HG02798 (cell line): ENCODE results near the gene GAB3.
"Not testable (repeated sequence)": the region's sequence is repeated elsewhere in the genome, so short reads cannot be mapped to it uniquely, and the experiment has no call there.

Experiments used
- ATAC-seq: cut with Tn5 transposase; IDR thresholded peaks from one replicate; pipeline ENCODE4 v1.9.1; 2021; ENCODE audit warnings: mild to moderate bottlenecking; ENCODE audit not compliant: unreplicated experiment, poor library complexity

The GAB3 gene

DNA sequence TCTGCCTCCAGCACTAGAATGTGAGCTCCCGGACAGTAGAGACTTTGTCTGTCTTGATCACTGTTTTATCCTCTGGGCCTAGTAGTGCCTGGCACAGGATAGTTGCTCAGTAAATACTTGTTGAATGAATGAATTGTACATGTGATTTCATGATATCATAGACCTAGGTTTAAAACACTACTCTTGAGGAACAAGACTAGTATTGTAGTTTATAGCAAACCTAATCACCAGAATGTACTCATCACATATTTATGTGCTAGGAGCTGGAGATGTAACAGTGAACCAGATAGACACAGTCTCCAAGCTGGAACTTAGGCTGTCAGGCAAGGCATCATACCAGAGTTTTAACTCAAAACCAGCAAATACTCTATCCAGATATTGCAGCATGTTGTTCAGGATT lies 23.5 kb downstream of the GAB3 start:
- ATAC-seq: no peak

DNA sequence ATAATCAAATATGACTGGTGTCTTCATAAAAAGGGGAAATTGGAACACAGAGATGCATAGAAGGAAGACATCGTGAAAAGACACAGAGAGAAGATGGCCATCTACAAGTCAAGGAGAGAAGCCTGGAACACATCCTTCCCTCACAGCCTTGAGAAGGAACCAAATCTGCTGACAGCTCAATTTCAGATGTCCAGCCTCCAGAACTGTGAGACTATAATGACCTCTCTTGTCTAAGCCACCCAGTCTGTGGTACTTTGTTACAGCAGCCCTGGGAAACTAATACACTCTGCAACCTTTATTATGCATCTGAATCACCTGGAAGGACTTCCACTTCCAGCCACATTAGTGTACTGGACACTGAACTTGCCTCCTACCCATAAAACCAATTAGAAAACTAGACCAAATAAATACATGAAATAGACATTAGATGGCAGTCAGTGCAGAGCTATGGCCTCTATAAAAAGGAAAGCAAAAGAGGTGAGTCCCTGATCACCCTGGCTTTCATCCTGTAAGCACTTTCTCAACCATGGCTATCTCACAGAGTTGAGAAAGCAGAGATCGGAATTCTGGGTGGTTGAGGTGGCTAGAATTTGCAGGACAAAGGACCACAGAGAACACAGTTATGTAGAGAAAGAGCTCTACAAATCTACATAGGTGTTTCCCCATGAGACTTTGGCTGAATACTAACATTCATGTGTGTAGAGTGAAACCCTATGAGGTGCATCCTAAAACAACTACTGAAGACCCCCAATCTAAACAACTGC lies 25.7 kb downstream of the GAB3 start:
- ATAC-seq: no peak

DNA sequence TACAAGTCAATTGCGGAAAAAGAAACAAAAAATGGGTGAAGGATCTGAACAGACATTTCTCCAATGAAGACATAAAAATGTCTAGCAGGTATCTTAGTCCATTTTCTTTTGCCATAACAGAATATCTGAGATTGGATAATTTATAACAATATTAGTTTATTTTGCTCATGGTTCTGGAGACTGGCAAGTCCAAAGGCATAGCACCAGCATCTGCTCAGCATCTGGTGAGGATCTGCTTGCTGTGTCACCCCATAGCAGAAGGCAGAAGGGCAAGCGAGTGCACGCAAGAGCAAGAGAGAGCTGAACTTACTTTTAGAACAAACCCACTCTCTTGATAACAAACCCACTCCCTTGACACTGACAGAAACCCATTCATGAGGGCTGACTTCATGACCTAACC lies 29.7 kb downstream of the GAB3 start:
- ATAC-seq: no peak

DNA sequence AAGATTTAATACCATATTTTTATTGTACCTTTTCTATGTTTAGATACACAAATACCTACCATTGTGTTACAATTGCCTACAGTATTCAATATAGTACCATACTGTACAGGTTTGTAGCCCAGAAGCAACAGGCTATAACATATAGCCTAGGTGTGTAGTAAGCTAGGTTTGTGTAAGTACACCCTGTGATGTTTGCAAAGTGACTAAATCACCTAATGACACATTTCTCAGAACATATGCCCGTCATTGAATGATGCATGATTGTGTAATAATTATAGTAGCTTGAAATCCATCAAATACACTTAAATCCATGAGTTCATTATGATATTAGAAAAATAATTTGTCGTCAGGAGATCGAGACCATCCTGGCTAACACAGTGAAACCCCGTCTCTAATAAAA lies 30.8 kb downstream of the GAB3 start:
- no peak for ATAC-seq

DNA sequence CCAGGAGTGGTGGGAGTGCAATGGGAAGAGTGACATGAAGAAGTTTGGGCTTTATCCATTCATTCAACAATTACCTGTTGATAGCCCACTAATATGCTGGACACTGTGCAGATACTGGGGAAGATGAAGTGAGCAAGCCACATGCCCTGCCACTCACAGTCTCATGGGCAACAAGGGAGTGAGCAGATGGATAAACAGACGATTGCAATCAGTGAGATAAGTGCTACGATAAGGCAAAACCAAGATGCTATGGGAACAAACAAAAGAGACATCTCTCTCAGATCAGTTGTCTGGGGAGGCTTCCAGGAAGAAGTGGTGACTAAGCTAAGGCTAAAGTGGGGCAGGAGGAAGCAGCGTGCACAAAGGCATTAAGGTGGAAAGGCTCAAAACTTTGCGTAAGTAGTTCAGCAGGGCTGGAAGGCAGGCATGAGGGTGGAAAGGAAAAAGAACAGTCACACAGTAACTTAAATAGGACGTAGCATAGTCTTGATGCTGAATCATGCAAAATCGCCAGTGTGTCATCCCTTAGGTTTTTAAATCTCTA lies 31.7 kb downstream of the GAB3 start:
- no peak for ATAC-seq

DNA sequence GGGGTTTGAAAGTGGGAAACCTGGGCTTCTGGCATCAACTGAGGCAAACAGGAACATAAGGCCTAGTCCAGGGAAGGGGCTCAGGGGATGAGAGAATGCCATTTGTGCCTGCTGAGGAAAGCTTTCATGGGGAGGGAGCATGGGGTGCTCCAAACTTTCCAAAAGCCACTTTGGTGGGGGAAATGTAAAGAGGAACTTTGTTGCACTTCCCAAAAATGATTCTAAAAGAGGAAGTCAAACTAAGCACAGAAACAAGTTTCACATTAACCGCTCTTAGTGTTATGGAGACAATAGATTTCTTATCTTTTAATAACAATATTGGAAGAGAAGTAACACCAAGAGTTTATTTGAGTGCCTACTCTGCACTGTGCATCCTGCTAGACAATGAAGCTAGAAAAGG lies 32.3 kb downstream of the GAB3 start:
- no peak for ATAC-seq

DNA sequence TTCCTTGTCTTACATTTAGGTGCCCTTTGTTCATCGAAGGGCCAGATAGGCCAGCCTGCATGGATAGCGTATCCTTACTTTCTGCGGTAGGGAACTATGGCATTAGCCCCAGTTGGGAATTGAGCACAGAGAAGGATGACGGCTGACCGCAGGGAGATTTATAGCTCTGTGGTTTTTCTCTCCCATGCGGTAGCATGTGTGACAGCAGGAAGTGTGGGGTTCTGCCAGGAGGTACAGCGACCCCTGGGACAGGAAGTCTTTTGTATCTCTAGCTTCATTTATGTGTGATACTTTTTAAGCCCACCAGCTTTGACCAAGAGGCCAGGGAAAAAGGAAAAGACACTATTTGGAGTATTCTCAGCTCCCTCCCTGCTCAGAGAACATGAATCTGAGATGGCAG lies 33.1 kb downstream of the GAB3 start:
- ATAC-seq: no peak

DNA sequence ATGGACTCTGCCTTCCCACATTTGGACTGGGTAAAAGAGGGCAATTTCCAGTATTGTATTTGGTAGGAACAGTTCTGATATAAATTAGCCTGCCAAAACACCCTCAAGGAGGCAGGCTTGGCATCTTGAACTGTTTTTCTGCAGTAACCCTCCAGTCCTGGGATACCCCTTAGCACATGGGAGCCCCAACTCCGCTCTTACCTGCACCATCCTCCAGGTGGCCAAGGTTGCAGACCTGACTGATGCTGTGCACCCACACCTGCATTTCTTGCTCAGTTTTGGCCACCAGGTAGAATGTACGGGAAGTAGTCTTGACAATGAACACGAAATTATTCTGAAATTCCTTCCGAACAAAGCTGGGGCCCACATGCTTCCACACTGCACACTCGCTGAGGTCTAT lies 35.1 kb downstream of the GAB3 start:
- ATAC-seq: no peak

DNA sequence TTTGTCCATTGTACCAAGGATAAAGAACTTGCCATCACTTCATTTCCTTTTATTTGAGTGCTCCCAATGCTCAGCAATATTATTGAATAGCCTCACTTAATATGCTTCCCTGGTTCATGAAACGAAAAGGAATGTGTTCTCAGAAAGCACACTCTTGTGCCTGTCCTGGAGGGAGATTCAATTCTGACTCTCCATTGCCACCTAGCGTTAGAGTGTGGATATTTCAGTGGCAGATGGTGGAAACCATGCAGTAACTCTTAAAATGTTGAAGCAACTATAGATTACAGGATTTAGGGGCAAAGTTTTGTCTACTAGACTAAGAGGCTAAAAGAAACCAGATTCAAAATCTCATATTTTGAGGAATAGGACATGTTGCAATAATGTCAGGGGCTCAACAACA lies 36.0 kb downstream of the GAB3 start:
- peak; percentile 49 for ATAC-seq

DNA sequence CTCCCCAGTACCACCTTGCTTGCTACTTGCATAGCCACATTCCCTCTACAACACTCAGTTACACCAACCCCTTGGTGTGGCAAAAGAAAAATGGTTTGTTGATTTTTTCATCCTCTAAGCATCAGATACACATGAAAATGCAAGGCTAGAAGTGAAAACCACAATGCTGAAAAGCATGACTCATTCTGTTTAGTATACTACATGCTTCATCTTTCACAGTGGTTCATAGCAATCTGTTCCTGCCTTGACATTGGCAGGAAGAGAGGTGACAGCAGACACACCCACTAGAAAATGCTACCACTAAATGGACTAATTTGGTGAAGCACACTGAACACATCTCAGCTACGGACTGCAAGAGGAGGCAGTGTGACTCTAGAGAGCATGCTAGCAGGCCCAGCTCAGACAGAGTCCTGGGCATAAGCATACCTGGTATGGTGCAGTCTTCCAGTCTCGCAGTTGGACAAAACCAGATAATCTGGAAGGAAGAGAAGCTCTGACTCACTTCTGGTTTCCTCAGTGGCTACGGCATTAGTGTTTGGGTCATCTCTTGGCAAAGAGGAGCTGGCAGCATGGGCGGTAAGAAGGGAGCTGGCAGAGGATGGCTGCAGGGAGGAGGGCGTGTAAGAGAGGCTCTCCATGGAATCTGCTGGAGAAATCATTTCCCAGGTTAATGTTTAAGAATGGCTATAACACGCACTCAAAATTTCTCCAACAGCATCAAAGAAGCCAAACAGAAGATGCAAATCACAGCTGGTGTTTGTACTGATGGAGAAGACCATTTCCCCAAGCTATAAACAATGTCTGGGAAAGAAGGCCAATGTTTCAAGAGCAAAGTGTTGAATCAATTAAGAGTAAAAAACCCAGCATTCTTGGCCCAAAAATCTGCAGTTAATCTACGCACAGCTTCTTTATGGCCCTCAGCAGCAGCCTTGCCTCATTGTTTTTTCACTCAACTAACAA lies 37.8 kb downstream of the GAB3 start:
- peak; percentile 90 for ATAC-seq

DNA sequence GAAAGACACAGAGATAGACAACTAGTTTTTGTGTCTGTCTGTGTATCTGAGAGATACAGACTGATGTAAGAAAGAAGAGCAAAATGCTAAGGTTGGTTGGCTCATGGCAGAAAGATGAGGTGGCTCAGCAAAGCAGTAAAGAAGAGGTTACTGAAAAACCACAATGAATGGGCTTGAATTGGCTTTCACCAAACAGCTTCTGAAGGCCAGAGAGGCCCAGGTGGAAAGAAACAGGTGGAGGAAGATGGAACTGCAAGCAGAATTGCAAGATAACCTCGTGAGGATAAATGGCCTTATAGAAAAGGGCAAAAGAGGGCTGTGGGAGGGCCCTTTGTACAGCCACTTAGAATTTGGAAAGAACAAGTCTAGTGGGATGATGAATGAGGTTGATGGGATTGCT lies 39.6 kb downstream of the GAB3 start:
- ATAC-seq: no peak

DNA sequence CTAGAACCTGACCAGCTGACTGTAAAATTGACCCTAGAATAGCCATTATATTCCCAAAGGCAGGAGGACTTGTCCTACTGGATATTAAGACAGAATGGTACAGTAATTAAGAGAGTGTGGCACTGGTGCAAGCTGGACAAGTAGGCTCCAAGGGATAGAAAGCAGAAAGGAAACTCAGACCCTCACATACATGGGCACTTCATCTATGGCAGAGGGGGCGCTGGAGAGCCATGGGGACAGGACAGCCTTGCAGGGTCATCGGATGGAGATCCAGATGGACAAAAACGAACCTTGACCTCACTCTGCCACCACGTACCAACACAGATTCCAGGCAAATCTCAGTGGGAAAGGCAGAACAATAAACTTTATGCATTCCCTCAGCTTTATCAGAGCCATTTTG lies 40.6 kb downstream of the GAB3 start:
- ATAC-seq: no peak

DNA sequence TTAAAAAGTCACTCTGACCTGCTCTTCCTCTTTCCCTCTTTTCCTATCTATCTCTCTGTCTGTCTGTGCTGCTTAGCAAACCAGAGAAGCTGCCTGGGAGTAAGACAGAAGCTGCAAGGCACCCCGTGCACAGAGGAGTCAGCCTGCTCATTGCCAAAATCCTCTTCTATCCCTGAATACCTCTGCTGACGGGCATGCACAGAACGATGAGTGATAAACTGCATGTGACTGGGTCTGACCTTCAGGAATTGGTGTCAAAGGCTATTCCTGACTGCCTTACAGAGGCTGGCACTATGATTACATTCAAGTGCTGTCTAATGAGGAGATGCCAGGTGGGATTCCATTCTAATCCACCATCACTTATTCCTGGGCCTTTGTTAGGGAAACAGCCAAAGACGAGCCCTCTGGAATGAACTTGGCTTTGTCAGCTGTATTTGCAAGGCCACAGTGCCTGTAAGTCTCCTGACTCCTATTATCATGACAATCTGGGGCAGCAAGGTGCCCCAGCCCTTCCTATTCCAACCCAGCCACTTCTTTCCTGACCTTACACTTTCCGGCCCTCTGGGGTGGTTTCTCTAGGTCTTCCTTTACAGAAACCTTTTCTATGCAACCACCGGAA lies 52.1 kb downstream of the GAB3 start:
- no peak for ATAC-seq

DNA sequence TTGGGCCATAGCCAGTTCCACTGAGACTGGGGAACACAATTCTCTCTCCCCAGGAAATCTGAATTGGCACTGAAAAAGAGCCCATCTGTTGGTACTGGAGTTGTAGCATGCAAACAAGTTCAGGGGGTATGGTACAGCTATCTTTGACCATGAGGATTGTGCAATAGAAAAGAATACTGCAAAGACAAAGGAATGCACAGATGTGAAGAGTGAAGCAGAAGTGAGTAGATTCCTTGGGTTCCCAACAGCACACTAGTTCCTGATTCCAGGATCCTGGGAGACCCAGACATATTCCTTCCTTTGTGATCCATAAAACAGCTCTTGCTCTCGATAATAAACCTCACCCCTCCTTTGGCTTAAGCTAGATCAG lies 54.2 kb downstream of the GAB3 start:
- ATAC-seq: no peak

DNA sequence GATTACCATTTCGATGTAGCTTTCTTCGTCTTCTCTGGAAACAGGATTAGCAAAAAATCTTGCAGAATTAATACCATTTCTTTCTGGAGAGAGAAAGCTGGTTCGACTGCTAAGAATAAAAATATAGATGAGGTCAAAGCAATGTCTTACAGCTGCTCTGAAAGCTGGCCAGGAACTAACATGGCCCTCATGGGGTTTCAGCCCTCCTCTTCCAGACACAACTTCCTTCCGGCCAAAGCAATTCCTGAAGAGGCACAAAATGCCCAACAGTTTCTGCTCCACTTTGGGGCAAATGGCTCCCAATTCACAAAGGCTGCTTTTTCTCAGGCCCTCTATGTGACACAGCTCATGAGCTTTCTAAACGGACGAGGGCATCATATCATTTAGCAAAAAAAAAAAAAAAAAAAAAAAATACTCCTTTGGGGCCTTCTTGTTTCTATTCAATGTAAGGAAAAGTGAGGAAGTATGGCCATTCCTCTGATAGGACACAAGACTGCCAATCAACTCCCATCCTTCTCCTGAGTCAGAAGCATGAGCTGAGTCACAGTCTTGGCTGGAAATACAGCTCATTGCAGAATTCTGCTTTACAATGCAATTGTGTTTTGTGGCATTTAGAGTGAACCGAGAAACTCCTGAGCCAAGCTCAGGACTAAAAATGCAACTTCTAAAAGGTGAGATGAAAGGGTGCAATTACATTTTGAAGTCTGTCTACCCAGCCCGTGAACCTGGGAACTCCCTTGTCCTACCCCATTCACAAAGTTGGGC lies 54.8 kb downstream of the GAB3 start:
- no peak for ATAC-seq

DNA sequence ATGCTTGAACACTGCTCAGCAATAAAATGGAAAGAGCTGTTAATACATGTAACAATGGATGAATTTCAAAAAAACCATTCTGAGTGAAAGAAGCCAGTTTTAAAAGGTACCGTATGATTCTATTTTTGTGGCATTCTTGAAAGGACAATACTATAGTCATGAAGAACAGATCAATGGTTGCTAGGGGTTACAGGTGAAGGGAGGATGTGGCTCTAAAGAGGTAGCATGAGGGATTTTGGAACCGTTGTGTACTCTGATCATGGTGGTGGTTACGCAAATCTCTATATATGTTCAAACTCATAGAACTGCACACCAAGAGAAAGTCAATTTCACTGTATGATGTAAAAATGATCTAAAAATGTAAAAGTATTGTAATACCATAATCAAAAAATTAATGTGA lies 57.5 kb downstream of the GAB3 start:
- ATAC-seq: no peak

DNA sequence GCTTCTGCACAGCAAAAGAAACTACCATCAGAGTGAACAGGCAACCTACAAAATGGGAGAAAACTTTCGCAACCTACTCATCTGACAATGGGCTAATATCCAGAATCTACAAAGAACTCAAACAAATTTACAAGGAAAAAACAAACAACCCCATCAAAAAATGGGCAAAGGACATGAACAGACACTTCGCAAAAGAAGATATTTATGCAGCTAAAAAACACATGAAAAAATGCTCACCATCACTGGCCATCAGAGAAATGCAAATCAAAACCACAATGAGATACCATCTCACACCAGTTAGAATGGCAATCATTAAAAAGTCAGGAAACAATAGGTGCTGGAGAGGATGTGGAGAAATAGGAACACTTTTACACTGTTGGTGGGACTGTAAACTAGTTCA lies 60.4 kb downstream of the GAB3 start:
- ATAC-seq: not testable (repeated sequence)

DNA sequence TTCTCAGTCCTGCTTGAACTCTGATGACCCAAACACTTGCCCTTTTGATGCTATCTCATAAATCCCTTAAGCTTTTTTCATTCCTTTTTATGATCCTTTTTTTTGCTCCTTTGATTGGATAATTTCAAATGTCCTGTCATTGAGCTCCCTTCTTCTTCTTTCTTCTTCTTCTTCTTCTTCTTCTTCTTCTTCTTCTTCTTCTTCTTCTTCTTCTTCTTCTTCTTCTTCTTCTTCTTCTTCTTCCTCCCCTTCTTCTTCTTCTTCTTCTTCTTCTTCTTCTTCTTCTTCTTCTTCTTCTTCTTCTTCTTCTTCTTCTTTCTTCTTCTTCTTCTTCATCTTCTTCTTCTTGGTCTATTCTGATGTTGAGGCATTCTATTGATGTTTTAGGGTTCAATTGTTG lies 78.8 kb downstream of the GAB3 start:
- not testable (repeated sequence) for ATAC-seq

DNA sequence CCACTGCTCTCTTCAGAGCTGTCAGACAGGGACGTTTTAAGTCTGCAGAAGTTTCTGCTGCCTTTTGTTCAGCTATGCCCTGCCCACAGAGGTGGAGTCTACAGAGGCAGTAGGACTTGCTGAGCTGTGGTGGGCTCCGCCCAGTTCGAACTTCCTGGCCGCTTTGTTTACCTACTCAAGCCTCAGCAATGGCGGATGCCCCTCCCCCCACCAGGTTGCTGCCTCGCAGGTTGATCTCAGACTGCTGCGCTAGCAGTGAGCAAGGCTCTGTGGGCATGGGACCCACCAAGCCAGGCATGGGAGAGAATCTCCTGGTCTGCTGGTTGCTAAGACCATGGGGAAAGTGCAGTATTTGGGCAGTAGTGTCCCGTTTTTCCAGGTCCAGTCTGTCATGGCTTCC lies 80.0 kb downstream of the GAB3 start:
- ATAC-seq: not testable (repeated sequence)

DNA sequence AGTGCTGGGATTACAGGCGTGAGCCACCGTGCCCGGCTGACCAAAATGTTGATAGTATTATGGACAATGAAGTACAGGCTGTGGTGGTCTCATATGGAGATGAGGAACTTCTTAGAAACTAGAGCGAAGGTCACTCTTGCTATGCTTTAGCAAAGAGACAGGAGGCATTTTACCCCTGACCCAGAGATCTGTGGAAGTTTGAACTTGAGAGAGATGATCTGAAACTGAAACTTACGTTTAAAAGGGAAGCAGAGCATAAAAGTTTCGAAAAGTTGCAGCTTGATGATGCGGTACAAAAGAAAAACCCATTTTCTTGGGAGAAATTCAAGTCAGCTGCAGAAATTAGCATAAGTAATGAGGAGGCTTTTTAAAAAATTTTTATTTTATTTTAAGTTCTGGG lies 89.0 kb downstream of the GAB3 start:
- ATAC-seq: no peak
